Esophagus muscularis mucosa (tissue), 4 donors: ENCODE results near the gene IFT20.

ENCODE experiments used
- CTCF ChIP-seq, 3 experiments: fragments of 200-600 bp in 2 of 3; fragments of 450-650 bp in 1 of 3; sonication (generic) in 2 of 3; IDR thresholded peaks; one replicate each; pipeline ENCODE4 v1.5.1; 2017 to 2019; ENCODE audit warnings: antibody characterized with exemption in 3 of 3, mild to moderate bottlenecking in 2 of 3, moderate library complexity in 1 of 3
- EP300 ChIP-seq: sonication (generic); formaldehyde crosslinking; IDR thresholded peaks from one replicate; pipeline ENCODE4 v1.6.1; 2017; ENCODE audit warnings: antibody characterized with exemption
- POLR2A ChIP-seq: fragments of 450-650 bp; IDR thresholded peaks from one replicate; pipeline ENCODE4 v1.6.1; 2017; ENCODE audit warnings: antibody characterized with exemption, moderate library complexity, mild to moderate bottlenecking, low read depth

- TF ChIP-seq CTCF (IDR thresholded peaks at IDR 0.05) = no peak
- no peak for TF ChIP-seq POLR2A
- no peak for TF ChIP-seq EP300
Measured at GRCh38 chr17:28365487-28365886, 30.2 kb upstream of the IFT20 start.
